ENCODE data around the gene TPPP2. TPM values are rescaled to one million over a fixed set of nuclear protein-coding genes. Genes with fewer than 3 reads are reported as not detected.

The TPPP2 gene
- polyA plus RNA-seq, 1 experiment, result not detected

- POLR2A ChIA-PET, result interaction anchor here (0.6 kb wide), 1 partner anchor 52 kb away, joined by 4 read pairs; no protein-coding TSS in a partner anchor
- no peak for DNase-seq (ENCODE audit: low read depth, low spot score)
- TF ChIP-seq CTCF (IDR thresholded peaks at IDR 0.05; ENCODE audit: low read depth, low read length), result no peak
- Histone ChIP-seq H3K27me3 (ENCODE audit: control insufficient read depth, insufficient read depth, low read length) (peaks cover 69% of the 10 kb centered on the region), H3K4me3 (ENCODE audit: low read depth, low read length) (no peak overlapping the region), H3K9me3 (ENCODE audit: control insufficient read depth, insufficient read depth, low read length) (no peaks in the 10 kb centered on the region; the same call in 1 of the 2 replicates), H3K27ac (ENCODE audit: low read depth, low read length) (no peak overlapping the region)
- CTCF ChIA-PET, result interaction anchor here (1.1 to 1.6 kb wide), 4 partner anchors 12 to 55 kb away, joined by 4 to 7 read pairs (median 6); no protein-coding TSS in a partner anchor
Observed at GRCh38 chr14:21026274-21026987, 3.6 kb upstream of the TPPP2 start.

GRCh38 chr14:21026988-21027315 lies 3.1 kb upstream of the TPPP2 start:
- no peak for DNase-seq (ENCODE audit: low read depth, low spot score)
- H3K9me3 ChIP-seq (ENCODE audit: control insufficient read depth, insufficient read depth, low read length), result no peaks in the 10 kb centered on the region; the same call in 1 of the 2 replicates
- H3K27me3 ChIP-seq (ENCODE audit: control insufficient read depth, insufficient read depth, low read length), result peaks cover 70% of the 10 kb centered on the region
- H3K4me3 ChIP-seq (ENCODE audit: low read depth, low read length), result no peak overlapping the region
- TF ChIP-seq CTCF (IDR thresholded peaks at IDR 0.05; ENCODE audit: low read depth, low read length), result no peak
- no peak overlapping the region for H3K27ac ChIP-seq (ENCODE audit: low read depth, low read length)
- POLR2A ChIA-PET, result no interaction called here
- CTCF ChIA-PET, result interaction anchor here (1.1 to 1.6 kb wide), 4 partner anchors 12 to 56 kb away, joined by 4 to 7 read pairs (median 6); no protein-coding TSS in a partner anchor

- ChIA-PET CTCF (interaction anchor here (3.2 kb wide), 1 partner anchor 16 kb away, joined by 16 read pairs; no protein-coding TSS in a partner anchor), POLR2A (no interaction called here)
- Histone ChIP-seq H3K27me3 (ENCODE audit: control insufficient read depth, insufficient read depth, low read length) (peaks cover 54% of the 10 kb centered on the region), H3K9me3 (ENCODE audit: control insufficient read depth, insufficient read depth, low read length) (no peaks in the 10 kb centered on the region; the same call in 1 of the 2 replicates), H3K4me3 (ENCODE audit: low read depth, low read length) (no peak overlapping the region), H3K27ac (ENCODE audit: low read depth, low read length) (no peak overlapping the region)
- no peak for TF ChIP-seq CTCF (IDR thresholded peaks at IDR 0.05; ENCODE audit: low read depth, low read length)
- no peak for DNase-seq (ENCODE audit: low read depth, low spot score)
Observed at GRCh38 chr14:21030531-21030930, 514 bp downstream of the TPPP2 start.

GRCh38 chr14:21032326-21033132 lies 2.5 kb downstream of the TPPP2 start:
- POLR2A ChIA-PET, result no interaction called here
- CTCF ChIA-PET, result interaction anchor here (0.5 to 3.6 kb wide), 6 partner anchors 7 to 62 kb away, joined by 3 to 24 read pairs (median 3); no protein-coding TSS in a partner anchor
- peaks cover 42% of the 10 kb centered on the region for H3K27me3 ChIP-seq (ENCODE audit: control insufficient read depth, insufficient read depth, low read length)

More at GRCh38 chr14:21032326-21033132, 2.5 kb downstream of the TPPP2 start:
- no peak overlapping the region for H3K4me3 ChIP-seq (ENCODE audit: low read depth, low read length)
- H3K27ac ChIP-seq (ENCODE audit: low read depth, low read length), result no peak overlapping the region
- no peak for DNase-seq (ENCODE audit: low read depth, low spot score)
- no peak for TF ChIP-seq CTCF (IDR thresholded peaks at IDR 0.05; ENCODE audit: low read depth, low read length)
- H3K9me3 ChIP-seq (ENCODE audit: control insufficient read depth, insufficient read depth, low read length), result no peaks in the 10 kb centered on the region
